PFSK-1 (cell line): ENCODE data around the gene GPC3.

Experiments used
- POLR2AphosphoS5 ChIP-seq: IDR thresholded peaks from 2 replicates; pipeline ENCODE4 v1.6.1; 2012; ENCODE audit warnings: low read depth, mild to moderate bottlenecking, control low read depth, low read length, moderate library complexity
- SIN3A ChIP-seq: IDR thresholded peaks from 2 replicates; pipeline ENCODE4 v1.6.1; 2012; ENCODE audit warnings: mild to moderate bottlenecking, low read length, moderate library complexity, borderline replicate concordance; ENCODE audit not compliant: insufficient read depth
- TF ChIP-seq, protein P1 (sequence below), 2 experiments: IDR thresholded peaks; 2 replicates each; pipeline versions ENCODE4 v1.6.1 to v1.8.0; 2011 to 2012; ENCODE audit warnings: low read depth in 2 of 2, low read length in 2 of 2, control low read depth in 1 of 2, inconsistent platforms in 1 of 2, mild to moderate bottlenecking in 1 of 2, moderate library complexity in 1 of 2; ENCODE audit not compliant: insufficient read depth in 1 of 2

DNA sequence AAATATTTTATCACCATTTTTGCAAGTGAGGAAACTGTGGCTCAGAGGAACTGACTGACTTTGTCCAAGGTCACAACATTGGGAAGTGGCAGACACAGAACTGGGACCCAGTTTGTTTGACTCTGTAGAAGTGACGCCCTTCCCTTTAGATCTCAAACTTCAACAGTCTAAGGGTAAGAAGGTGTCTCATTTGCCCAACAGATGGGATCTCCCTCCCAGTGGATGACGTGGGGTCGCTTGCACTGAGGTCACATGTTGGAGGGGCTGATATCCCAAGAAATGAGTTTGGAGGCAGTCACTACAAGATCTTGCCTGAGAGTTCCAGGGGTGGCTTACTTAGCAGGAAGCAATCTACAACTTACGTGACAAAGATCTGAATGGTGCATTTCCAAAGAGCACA lies 397.6 kb downstream of the GPC3 start:
- TF ChIP-seq POLR2AphosphoS5: no peak
- no peak for TF ChIP-seq SIN3A
- TF ChIP-seq, protein P1, sequence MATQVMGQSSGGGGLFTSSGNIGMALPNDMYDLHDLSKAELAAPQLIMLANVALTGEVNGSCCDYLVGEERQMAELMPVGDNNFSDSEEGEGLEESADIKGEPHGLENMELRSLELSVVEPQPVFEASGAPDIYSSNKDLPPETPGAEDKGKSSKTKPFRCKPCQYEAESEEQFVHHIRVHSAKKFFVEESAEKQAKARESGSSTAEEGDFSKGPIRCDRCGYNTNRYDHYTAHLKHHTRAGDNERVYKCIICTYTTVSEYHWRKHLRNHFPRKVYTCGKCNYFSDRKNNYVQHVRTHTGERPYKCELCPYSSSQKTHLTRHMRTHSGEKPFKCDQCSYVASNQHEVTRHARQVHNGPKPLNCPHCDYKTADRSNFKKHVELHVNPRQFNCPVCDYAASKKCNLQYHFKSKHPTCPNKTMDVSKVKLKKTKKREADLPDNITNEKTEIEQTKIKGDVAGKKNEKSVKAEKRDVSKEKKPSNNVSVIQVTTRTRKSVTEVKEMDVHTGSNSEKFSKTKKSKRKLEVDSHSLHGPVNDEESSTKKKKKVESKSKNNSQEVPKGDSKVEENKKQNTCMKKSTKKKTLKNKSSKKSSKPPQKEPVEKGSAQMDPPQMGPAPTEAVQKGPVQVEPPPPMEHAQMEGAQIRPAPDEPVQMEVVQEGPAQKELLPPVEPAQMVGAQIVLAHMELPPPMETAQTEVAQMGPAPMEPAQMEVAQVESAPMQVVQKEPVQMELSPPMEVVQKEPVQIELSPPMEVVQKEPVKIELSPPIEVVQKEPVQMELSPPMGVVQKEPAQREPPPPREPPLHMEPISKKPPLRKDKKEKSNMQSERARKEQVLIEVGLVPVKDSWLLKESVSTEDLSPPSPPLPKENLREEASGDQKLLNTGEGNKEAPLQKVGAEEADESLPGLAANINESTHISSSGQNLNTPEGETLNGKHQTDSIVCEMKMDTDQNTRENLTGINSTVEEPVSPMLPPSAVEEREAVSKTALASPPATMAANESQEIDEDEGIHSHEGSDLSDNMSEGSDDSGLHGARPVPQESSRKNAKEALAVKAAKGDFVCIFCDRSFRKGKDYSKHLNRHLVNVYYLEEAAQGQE (IDR thresholded peaks at IDR 0.05; ENCODE audit: insufficient read depth in 1 of 2, low read depth in 2 of 2, low read length in 2 of 2): no peak
